OCI-LY7 (cell line): ENCODE measurements around the gene HEMGN. TPM values are rescaled to one million over a fixed set of nuclear protein-coding genes. Genes with fewer than 3 reads are reported as not detected.

Experiments
- BruUV-seq: library from RNA; stranded (reverse); fragments of 400-500 nt; replicated peaks from 2 replicates; lab custom pipeline; 2021; lab: Mats Ljungman, UMichigan
- CTCF ChIA-PET: fragments of 300-600 bp; sonication (Branson Sonifier 250); formaldehyde crosslinking; loops from one replicate; lab custom pipeline; 2022; ENCODE audit warnings: antibody characterized with exemption; ENCODE audit not compliant: unreplicated experiment; lab: Charles Lee
- POLR2A ChIA-PET: fragments of 300-600 bp; sonication (Branson Sonifier 250); formaldehyde crosslinking; loops from one replicate; lab custom pipeline; 2022; ENCODE audit warnings: antibody characterized with exemption; lab: Charles Lee
- DNase-seq: peaks from one replicate; pipeline ENCODE4 v3.0.0-alpha.2; 2015; ENCODE audit warnings: low spot score
- H2AFZ ChIP-seq: fragments of 200-600 bp; sonication (generic), shearing (Covaris generic); 2 replicates; pipeline ENCODE4 v1.6.1; 2014; ENCODE audit warnings: mild to moderate bottlenecking, antibody characterized with exemption, low read length, moderate library complexity
- H3K27ac ChIP-seq: fragments of 200-600 bp; sonication (generic); 2 replicates; pipeline ENCODE4 v1.5.1; 2014; ENCODE audit warnings: mixed run types, low read depth, mild to moderate bottlenecking, moderate library complexity, low read length, inconsistent platforms; ENCODE audit not compliant: poor library complexity, severe bottlenecking
- H3K36me3 ChIP-seq: fragments of 200-600 bp; sonication (generic); 2 replicates; pipeline ENCODE4 v1.6.1; 2014; ENCODE audit warnings: mild to moderate bottlenecking, antibody characterized with exemption, low read length, moderate library complexity, mixed read lengths; ENCODE audit not compliant: insufficient read depth
- H3K4me1 ChIP-seq: fragments of 200-600 bp; sonication (generic); 2 replicates; pipeline ENCODE4 v1.5.1; 2014; ENCODE audit warnings: mild to moderate bottlenecking, low read length; ENCODE audit not compliant: insufficient read depth, poor library complexity, severe bottlenecking
- H3K4me2 ChIP-seq: fragments of 200-600 bp; sonication (generic); 2 replicates; pipeline ENCODE4 v1.6.1; 2014; ENCODE audit warnings: mild to moderate bottlenecking, low read length
- H3K4me3 ChIP-seq: fragments of 200-600 bp; sonication (generic); 2 replicates; pipeline ENCODE4 v1.5.1; 2014; ENCODE audit warnings: mild to moderate bottlenecking, low read depth, low read length; ENCODE audit not compliant: poor library complexity, severe bottlenecking
- H3K79me2 ChIP-seq: fragments of 200-600 bp; sonication (generic); 2 replicates; pipeline ENCODE4 v1.6.1; 2016; ENCODE audit warnings: low read depth, mild to moderate bottlenecking, low read length, moderate library complexity, mixed read lengths; ENCODE audit not compliant: insufficient read depth
- H3K9me2 ChIP-seq: fragments of 200-600 bp; sonication (generic); 2 replicates; pipeline ENCODE4 v1.6.1; 2016; ENCODE audit warnings: mild to moderate bottlenecking, low read length, mixed read lengths; ENCODE audit not compliant: insufficient read depth
- H3K9me3 ChIP-seq: fragments of 200-600 bp; sonication (generic); 2 replicates; pipeline ENCODE4 v1.6.1; 2014; ENCODE audit warnings: mild to moderate bottlenecking, mixed run types, low read length, mixed read lengths
- H4K20me1 ChIP-seq: fragments of 200-600 bp; sonication (generic); 2 replicates; pipeline ENCODE4 v1.6.1; 2014; ENCODE audit warnings: mild to moderate bottlenecking, antibody characterized with exemption, low read length, moderate library complexity, mixed read lengths; ENCODE audit not compliant: insufficient read depth
- EZH2phosphoT487 ChIP-seq: fragments of 200-600 bp; sonication (generic); IDR thresholded peaks from 2 replicates; pipeline ENCODE4 v1.6.1; 2018; ENCODE audit warnings: low read depth, borderline replicate concordance, mild to moderate bottlenecking, mixed run types, antibody characterized with exemption, low read length, moderate library complexity, mixed read lengths
- intact Hi-C: fragments of 100-400 bp; cut with micrococcal nuclease; formaldehyde crosslinking; loops from one replicate; pipeline ENCODE4 v1.10.0; 2022; ENCODE audit not compliant: unreplicated experiment
- total RNA-seq, 2 experiments: library from RNA; depleted of rRNA in 1 of 2; stranded (reverse); fragments of >200 nt in 1 of 2; shearing (Covaris generic) in 1 of 2; gene quantifications; 2 replicates each; pipeline ENCODE4 v1.2.3, GENCODE V29; 2014 to 2022
- TF ChIP-seq, protein P1 (sequence below): fragments of 200-600 bp; sonication (generic); conservative IDR thresholded peaks from 2 replicates; pipeline ENCODE4 v1.5.1; 2014; ENCODE audit warnings: mild to moderate bottlenecking, antibody characterized with exemption, low read length, moderate library complexity, mixed read lengths

Gene HEMGN
- total RNA-seq, 2 experiments from 2014 or later: 3.8 to 5.4 TPM

DNA sequence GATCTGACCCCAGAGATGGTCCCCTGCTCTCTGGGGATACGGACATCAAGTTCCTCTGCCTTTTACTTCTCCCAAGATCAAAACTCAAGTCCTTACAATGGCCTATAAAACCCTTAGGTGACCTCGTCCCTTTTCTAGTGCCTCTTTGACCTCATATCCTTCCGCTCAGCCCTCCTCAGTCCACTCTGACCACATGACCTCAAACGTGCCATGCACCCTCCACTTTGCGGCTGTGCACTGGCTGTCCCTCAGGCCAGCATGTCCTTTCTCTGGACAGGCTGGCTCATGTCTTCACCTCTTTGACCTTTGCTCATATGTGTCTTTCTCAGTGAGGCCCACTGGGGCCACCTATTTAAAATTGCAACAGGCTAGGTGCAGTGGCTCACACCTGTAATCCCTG, 30.3 kb downstream of the HEMGN start:
- intact Hi-C loops: no loop called here
- DNase-seq: no peak
- Histone ChIP-seq H2AFZ (no peak overlapping the region), H4K20me1 (no peaks in the 10 kb centered on the region), H3K4me3 (no peak overlapping the region), H3K9me3 (no peaks in the 10 kb centered on the region), H3K27ac (no peak overlapping the region), H3K9me2 (no peaks in the 10 kb centered on the region), H3K36me3 (peaks cover 83% of the 10 kb centered on the region), H3K79me2 (0 out of 2 replicates have a peak, but pooled peaks cover 4% of the 10 kb centered on the region), H3K4me1 (peaks cover 8% of the 10 kb centered on the region), H3K4me2 (peak overlapping the region; percentile 36; the same call in 1 of the 2 replicates)
- ChIA-PET POLR2A (interaction anchor here (1.1 kb wide), 1 partner anchor 55 kb away, joined by 4 read pairs; no protein-coding TSS in a partner anchor), CTCF (no interaction called here)
- BruUV-seq: no TSS peak
- TF ChIP-seq EZH2phosphoT487: no peak
- TF ChIP-seq, protein P1, sequence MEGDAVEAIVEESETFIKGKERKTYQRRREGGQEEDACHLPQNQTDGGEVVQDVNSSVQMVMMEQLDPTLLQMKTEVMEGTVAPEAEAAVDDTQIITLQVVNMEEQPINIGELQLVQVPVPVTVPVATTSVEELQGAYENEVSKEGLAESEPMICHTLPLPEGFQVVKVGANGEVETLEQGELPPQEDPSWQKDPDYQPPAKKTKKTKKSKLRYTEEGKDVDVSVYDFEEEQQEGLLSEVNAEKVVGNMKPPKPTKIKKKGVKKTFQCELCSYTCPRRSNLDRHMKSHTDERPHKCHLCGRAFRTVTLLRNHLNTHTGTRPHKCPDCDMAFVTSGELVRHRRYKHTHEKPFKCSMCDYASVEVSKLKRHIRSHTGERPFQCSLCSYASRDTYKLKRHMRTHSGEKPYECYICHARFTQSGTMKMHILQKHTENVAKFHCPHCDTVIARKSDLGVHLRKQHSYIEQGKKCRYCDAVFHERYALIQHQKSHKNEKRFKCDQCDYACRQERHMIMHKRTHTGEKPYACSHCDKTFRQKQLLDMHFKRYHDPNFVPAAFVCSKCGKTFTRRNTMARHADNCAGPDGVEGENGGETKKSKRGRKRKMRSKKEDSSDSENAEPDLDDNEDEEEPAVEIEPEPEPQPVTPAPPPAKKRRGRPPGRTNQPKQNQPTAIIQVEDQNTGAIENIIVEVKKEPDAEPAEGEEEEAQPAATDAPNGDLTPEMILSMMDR: no peak

DNA sequence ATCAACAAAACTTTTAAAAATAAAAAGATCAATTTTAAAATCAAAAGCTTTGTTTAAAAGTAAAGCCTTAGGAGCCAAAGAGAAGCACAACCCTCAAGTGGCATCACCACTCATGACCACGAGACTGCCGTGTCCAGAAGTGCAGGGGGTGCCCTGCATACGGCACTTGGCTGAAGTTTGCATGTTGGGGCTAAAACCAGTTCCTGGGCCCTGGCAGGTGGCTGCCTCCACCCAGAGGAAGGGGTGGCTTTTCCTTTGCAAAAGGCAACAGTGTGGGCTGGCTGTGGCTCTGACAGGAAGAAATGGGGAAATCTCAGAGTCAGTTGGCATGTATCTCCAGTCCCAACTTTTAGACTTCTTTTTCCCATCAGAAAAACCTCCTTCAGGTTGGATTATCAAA, 30.9 kb downstream of the HEMGN start:
- intact Hi-C loops: no loop called here
- Histone ChIP-seq H2AFZ (no peak overlapping the region), H3K9me3 (no peaks in the 10 kb centered on the region), H3K9me2 (no peaks in the 10 kb centered on the region), H3K4me3 (no peak overlapping the region), H3K36me3 (peaks cover 79% of the 10 kb centered on the region), H3K27ac (no peak overlapping the region), H3K4me1 (peaks cover 8% of the 10 kb centered on the region), H3K4me2 (peak overlapping the region; percentile 36; the same call in 1 of the 2 replicates), H3K79me2 (0 out of 2 replicates have a peak, but pooled peaks cover 4% of the 10 kb centered on the region), H4K20me1 (no peaks in the 10 kb centered on the region)
- ChIA-PET CTCF (no interaction called here), POLR2A (interaction anchor here (1.1 kb wide), 1 partner anchor 55 kb away, joined by 4 read pairs; no protein-coding TSS in a partner anchor)
- BruUV-seq: no TSS peak
- TF ChIP-seq, protein P1: no peak
- no peak for TF ChIP-seq EZH2phosphoT487
- DNase-seq: peak; percentile 15

DNA sequence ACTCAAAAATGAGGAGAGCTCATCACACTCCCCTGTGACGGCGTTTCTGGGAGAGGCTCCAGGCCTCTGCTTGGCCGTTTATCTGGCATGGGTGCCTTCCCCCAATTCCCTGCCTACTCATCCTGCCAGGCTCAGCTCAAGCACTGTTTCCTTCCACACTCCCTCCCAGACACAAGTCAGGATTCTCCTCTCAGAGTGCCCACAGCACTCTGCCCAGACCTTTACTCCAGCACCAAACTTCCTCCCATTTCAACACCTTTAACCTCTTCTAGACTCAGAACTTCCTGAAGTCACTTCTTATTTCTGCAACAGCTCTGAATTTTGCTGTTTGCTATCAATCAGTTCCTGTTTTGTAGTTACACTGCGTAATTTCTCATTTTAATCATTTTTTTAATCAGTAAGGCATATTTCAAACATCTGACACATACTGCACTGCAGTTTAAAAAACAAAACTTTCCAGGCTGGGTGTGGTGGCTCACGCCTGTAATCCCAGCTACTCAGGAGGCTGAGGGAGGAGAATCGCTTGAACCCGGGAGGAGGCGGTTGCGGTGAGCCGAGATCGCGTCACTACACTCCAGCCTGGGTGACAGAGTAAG, 31.6 kb downstream of the HEMGN start:
- Histone ChIP-seq H2AFZ (no peak overlapping the region), H3K36me3 (peaks cover 72% of the 10 kb centered on the region), H4K20me1 (no peaks in the 10 kb centered on the region), H3K9me3 (no peaks in the 10 kb centered on the region), H3K4me3 (no peak overlapping the region), H3K4me2 (no peak overlapping the region), H3K9me2 (no peaks in the 10 kb centered on the region), H3K4me1 (peaks cover 8% of the 10 kb centered on the region), H3K27ac (no peak overlapping the region), H3K79me2 (0 out of 2 replicates have a peak, but pooled peaks cover 4% of the 10 kb centered on the region)
- no peak for DNase-seq
- TF ChIP-seq, protein P1: no peak
- no peak for TF ChIP-seq EZH2phosphoT487
- intact Hi-C loops: no loop called here
- BruUV-seq: no TSS peak
- CTCF ChIA-PET: no interaction called here
- POLR2A ChIA-PET: no interaction called here
